ENCODE measurements around the gene HLCS.

DNA sequence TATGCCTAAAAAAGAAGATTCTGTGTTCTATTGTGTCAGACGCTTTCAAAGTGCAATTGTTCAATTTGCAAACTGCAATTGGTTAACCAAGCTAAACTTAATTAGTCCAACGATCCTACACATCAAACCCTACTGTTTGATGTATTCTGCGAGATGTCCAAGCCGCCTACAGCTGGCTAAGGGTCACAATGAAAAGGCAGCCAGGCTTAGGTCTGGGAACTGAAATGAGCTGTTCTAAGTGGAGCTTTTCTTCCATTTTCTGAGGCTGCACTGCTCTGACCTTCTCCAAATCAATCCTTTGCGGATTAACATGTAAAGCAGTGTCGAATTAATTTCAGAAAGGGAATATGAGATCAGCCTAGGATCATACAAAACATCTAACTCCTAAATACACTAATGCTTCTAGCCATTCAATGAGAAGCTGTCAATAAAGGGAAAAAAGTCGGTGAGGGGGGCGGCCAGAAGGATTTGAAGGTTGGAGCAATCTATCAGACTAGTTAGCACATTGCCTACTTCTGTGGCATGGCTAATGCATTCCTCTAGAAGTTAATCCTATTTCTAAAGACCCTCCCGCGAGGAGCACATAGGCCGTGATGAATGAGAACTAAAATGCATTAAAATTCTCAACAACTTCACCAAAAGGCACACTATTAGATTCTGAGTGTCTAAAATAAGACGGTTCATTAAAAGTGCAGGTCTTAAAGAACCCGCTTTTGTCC lies 148.6 kb downstream of the HLCS start:
- TF ChIP-seq, protein P1, sequence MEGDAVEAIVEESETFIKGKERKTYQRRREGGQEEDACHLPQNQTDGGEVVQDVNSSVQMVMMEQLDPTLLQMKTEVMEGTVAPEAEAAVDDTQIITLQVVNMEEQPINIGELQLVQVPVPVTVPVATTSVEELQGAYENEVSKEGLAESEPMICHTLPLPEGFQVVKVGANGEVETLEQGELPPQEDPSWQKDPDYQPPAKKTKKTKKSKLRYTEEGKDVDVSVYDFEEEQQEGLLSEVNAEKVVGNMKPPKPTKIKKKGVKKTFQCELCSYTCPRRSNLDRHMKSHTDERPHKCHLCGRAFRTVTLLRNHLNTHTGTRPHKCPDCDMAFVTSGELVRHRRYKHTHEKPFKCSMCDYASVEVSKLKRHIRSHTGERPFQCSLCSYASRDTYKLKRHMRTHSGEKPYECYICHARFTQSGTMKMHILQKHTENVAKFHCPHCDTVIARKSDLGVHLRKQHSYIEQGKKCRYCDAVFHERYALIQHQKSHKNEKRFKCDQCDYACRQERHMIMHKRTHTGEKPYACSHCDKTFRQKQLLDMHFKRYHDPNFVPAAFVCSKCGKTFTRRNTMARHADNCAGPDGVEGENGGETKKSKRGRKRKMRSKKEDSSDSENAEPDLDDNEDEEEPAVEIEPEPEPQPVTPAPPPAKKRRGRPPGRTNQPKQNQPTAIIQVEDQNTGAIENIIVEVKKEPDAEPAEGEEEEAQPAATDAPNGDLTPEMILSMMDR (IDR thresholded peaks at IDR 0.05) = no peak
- no peak for TF ChIP-seq POLR2AphosphoS5 (IDR thresholded peaks at IDR 0.05)

All from sigmoid colon (tissue), 4 donors.